GM04504 (cell line): ENCODE measurements around the gene EAF2.
"Not testable (repeated sequence)": the region's sequence is repeated elsewhere in the genome, so short reads cannot be mapped to it uniquely, and the experiment has no call there.

Experiments used
- DNase-seq: peaks from one replicate; pipeline ENCODE4 v3.0.0-alpha.2; 2012; ENCODE audit warnings: low read depth

Gene EAF2

DNA sequence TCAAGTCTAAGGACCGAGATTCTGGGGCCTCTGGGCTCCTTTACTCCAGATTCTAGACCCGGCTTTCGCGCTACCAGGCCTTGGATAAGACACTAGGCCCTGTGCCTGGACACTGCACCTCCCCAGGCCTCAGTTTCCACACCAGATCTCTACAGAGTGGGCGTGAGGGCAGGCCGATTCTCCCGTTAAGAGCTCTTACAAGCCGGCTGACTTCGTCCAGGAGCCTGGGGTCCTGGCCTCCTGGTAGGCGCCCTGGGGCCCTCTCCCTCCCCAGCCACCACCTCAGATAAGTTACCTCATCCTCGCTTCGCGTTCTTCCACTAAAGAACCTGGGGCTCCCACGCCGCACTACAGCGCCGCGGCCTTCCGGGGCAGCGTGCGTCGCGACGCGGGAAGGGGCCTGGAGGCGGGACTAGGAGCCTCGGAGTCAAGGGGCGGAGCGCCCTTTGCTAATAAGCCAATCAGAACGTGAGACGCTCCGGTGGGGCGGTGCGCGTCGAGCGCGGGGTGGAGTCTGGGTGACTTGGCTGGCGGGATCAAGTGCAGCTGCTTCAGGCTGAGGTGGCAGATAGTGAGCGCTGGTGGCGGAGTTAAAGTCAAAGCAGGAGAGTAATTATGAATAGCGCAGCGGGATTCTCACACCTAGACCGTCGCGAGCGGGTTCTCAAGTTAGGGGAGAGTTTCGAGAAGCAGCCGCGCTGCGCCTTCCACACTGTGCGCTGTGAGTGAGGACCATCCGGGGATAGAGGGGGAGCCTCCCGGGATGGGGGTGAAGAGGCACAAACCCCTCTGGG lies at the start of gene EAF2, which contains the start of gene IQCB1:
Gene EAF2 (plus strand): TSS at position 539 of the 794 bp plus-strand sequence. CDS start 77 bp downstream, at position 616.
Gene IQCB1 (minus strand): TSS at position 390 of the 794 bp plus-strand sequence. CDS start 6,100 bp downstream, outside the sequence.
- peak; percentile 86 for DNase-seq

DNA sequence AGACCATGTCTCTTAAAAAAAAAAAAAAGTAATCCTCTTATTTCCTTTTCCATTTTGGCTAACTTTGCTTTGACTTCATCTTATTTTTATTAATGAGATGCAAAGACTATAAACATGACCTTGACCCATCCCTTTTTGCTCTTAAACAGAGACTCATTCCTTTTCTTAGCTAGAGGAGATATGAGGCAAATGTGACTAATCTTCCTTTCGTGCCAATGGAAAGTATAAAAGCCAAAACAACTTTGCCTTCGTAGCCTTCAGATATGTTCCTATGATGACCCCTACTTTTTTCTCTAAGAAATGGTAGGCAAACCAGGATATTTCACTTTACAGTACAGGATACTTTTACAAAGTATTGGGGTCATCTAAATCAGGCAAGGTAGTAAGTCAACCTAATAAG lies 48.5 kb upstream of the EAF2 start:
- DNase-seq, result no peak

DNA sequence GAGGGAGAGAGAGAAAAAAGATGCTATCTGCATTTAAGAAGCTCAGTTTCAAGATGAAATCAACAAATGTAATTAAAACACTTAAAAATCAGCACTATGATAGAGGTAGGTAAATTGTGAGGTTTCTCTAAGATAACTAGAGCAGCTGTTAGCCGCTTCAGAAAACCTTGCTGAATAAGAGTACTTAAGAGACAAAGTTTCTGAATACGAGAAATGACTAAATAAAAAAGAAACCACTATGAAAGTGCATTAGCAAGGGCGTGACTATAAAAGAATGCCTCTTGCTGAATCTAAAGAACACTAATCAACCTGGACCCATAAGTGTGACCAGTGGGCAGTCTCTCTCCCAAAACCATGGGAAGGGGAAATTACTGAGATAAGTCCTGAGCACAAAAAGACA lies 41.9 kb upstream of the EAF2 start:
- no peak for DNase-seq

DNA sequence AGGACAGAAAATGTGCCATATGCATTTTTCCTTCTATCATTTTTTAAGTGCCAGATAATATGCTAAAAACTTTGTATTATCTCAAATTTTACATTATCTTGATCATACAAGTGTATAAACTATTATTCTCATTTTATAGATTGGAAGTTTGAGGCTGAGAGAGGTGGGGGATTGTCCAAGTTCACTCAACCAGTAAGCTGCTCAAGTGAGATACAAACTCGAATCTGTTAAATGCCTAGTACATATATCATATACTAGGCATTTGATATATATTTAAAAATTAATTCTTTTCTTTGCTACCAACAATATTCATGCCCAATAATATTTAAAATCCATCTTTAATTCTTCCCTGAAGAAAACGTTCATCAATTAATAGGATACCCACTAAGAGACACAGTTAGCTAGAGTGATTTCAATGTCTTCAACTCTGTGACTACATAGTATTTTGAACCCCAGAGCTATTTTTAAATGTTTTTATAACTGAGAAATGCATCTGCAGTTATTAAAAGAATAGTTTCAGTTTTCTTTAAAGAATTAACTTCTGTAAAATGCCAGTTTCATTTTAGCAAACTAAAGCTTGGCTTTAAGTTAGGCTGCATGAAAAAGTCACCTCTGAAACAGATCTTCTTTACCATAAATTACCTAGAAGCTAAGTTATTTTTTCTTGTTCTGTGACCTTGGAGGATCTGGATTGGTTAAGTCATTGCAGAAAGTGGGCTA lies 40.6 kb upstream of the EAF2 start:
- DNase-seq, result no peak

DNA sequence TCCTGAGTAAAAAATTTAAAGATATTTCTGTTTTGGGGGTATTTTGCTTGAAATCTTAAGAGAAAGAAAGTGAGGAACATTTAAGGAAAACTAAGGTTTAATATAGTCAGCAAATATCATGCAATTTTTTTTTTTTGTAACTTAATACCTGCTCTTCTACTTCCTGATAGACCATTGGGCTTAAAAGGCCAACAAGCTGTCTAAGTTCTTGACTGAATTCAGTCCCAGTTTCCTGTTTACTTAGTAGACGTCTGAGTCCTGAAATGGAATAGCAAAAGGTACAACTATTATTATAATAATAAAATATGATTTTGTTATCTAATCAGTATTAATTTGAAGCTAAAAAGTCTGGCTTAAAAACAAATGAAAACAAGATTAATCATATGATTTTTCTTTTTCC lies 38.0 kb upstream of the EAF2 start:
- no peak for DNase-seq

DNA sequence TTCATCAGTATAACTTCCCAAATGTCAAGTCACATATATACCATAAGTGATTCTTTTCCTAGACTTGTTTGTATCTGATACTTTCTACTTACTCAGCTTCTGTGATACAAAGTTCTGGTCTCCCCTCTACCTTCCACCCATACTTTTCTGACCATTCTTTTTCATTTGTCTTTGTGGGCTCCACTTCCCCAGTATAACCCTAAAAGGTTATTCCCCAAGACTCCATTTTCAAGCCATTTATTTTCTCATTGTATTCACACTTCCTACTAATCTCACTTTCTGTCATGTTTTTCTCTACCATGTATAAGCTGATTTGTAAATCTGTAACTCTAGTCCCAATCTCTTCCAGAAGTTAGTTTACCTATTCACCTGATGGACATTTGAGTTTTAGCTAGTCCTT lies 34.1 kb upstream of the EAF2 start:
- no peak for DNase-seq

DNA sequence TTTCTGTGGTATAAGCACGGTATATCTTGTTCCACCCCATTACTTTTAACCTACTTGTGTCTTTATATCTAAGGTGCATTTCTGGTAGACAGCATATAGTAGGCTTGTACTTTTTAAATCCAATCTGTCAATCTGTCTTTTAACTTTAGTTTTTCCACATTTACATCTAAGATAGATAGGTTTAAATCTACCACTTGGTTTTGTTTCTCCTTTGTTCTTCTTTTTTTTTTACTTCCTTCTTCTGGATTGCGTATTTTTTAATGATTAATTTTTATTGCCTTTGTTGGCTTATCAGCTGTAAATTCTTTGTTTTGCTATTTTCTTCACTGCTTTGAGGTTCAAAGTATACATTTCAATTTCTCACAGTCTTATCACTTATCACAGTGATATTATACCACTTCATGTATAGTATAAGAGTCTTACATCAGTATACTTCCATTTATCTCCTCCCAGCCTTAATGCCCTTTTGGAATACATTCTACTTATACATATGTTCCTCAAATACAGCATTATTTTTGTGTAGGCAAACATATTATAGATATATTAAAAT lies 31.2 kb upstream of the EAF2 start:
- no peak for DNase-seq

DNA sequence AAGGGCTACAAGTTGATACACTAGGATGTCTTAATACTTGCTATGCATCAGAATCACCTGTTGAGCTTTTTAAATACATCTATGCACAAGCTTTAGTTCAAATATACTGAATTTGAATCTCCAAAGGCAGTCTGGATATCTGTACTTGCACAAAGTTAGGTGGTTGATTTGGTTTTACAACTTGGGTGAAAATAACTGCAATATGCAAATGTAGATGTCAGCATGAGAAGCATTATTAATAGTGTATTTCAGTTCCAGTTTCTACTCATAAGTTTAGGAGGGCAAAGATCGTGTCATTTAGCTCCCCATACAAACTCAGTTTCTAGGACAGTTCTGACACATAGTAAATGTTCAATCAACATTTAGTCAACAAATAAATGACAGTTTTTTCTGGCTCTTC lies 25.8 kb upstream of the EAF2 start:
- no peak for DNase-seq

DNA sequence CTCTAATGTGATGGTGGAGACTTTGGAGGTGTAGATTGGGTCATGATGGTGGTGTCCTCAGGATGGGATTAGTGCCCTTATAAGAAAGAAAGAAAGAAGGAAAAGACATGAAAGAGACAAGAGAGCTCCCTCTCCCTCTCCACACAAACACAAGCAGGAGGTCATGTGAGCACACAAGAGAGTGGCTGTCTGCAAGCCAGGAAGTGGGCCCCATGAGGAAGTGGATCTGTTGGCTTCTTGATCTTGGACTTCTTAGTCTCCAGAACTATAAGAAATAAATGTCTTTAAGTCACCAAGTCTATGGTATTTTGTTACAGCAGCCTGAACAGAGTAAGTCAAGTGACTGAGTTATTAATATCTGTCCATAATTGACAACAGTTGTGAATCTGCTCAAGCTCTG lies 17.3 kb upstream of the EAF2 start:
- DNase-seq, result no peak

DNA sequence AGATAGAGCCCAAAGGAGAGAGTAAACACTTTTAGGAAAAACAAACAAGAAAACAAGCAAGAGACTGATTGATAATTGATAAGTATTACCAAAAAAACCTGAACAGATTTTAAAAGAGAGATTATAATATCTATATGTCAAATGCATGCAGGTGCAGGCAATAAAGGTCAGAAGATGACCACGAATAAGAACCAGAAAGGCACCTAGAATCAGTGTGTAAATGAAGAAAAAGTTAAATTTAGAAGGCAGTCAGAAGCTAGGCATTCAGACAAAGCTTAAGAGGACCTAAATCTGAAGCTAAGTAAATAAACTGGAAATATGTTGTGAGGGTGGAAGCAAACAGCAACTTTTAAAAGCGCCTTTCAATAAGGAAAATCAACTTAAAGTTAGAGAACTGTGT lies 16.4 kb upstream of the EAF2 start:
- no peak for DNase-seq

DNA sequence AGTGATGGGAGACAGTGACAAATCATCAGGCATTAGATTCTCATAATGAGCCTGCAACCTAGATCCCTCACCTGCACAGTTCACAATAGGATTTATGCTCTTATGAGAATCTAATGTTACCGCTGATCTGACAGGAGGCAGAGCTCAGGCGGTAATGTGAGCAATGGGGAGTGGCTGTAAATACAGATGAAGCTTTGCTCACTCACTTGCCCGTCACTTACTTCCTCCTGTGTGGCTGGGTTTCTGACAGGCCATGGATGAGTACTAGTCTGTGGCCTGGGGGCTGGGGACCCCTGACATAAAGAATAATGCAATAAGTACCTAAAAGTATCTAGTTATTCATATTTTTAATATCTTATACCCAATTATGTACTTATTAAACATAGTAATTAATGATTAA lies 15.8 kb upstream of the EAF2 start:
- DNase-seq, result no peak

DNA sequence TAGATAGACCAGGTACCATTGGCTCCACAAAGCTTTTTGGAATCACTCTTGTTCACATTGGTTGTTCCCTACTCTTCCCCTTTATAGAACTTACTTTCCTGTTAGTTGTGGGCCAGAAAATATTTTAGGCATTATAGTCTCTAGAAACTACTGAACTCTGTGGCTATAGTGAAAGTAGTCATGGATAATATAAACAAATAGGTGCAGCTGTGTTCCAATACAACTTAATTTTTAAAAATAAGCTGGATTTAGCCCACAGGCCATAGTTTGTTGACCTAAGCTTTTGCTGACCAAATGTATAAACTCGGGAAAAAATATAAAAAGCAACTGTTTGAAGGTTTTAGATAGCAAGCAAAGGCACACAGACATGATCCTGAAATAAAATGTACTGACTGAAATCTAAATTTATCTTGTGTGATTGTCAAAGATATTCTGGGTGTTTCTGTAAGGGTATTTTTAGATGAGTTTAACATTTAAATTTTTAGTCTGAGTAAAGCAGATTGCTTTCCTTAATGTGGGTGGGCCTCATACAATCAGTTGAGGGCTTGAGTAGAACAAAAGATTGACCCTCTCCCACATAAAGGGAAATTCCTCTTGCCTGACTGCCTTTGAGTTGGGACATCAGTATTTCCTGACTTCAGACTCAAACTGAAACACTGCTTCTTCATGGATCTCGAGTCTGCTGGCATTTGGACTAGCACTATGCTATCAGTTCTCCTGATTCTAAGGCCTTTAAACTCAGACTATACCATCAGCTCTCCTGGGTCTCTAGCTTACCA lies 13.4 kb upstream of the EAF2 start:
- no peak for DNase-seq

DNA sequence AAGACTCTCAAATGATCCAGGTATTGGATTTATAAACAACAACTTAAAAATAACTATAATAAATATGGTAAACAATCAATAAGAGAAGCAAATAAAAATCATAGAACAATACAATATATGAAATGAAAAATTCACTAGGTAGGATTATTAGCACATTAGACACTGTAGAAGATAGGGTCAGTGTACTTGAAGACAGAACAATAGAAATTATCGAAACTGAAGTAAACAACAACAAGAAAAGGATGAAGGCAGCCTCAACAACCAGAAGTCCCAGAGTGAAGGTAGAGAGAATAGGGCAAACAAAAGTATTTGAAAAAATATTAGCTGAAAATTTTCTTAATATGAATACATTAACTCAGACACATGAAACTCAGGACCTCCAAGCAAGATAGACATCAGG lies 12.0 kb upstream of the EAF2 start:
- no peak for DNase-seq

DNA sequence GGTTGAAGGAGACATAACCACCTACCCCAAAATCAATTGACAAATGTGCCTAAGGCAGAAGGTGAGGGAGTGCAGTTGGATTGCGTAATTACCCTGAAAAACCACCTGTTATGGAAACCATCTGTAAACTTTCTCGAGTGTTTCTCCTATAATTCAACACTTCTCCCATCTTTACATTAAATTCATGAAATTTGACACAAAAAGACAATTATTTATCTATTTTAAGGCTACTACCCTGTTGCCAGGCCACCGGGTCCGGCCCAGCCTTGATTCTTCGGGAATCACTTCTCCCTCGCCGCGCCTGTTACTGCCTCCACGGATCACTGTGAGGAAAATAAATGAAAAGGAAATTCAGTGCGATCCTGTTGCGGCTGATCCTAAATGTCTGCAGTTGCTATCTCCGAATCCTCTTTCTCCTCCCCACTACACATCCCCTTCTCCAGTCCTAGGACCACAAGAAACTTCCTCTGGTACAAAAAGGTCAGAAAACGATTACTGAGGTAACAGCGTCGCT lies 795 bp upstream of the EAF2 start:
- no peak for DNase-seq

DNA sequence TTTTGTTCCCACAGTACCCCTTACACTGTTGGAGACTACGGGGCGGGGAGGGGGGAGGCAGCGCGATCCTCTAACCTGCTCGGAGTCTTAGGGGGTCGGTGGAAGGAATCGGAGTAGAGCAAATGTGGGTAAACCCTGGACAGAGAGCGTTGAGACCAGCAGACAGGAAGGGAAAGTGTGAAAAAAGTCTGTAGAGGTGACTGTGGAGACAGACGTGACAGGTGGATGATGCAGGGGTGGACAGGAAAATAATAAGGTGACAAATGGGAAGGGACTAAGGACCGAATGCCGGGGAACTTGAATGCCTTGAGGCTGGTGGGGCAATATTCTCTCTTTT lies 424 bp downstream of the EAF2 start:
- DNase-seq, result no peak

DNA sequence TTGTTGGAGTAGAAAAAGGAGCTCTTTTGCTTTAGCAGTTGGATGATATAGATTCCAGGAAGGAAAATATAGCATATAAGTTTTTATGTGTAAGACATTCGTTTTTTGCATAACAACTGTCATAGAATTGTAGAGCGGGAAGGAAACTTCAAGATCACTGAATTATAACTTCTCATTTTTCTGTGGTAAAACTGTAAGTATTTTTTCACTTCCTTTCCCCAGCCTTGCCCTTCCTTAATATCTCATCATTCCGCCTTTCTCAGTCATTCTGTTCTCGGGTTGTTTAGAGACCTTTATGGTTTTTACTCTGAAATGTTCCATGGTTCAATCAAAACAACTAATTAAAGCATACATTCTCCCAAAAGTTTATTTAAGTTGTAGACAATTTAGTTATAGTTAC lies 1.1 kb downstream of the EAF2 start:
- no peak for DNase-seq

DNA sequence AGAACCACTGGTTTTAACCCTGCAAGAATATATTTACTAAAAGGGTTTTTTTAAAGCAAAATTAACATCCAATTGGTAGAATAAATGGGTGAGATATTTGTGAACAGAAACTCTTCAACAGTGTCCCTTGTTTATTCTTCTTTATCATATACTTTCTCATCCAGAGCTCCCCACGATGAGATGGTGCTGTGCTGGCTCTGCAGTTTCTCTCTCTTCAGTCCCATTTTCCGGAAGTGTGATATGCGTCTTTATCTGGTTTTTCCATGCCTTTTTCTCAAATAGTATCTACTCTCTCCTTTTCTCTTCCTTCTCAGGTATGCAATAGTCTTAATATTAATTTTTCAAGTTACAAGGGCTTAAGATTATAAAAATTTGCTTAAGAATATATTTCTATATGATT lies 1.5 kb downstream of the EAF2 start:
- no peak for DNase-seq

DNA sequence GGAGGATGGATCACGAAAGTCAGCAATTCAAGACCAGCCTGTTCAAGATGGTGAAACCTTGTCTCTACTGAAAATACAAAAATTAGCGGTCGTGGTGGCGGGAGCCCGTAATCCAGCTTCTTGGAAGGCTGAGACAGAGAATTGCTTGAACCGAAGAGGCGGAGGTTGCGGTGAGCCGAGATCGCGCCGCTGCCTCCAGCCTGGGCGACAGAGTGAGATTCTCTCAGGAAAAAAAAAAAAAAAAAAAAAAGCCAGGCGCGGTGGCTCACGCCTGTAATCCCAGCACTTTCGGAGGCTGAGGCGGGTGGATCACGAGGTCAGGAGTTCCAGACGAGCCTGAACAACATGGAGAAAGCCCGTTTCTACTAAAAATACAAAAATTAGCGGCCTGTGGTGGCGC lies 5.0 kb downstream of the EAF2 start:
- DNase-seq, result no peak

DNA sequence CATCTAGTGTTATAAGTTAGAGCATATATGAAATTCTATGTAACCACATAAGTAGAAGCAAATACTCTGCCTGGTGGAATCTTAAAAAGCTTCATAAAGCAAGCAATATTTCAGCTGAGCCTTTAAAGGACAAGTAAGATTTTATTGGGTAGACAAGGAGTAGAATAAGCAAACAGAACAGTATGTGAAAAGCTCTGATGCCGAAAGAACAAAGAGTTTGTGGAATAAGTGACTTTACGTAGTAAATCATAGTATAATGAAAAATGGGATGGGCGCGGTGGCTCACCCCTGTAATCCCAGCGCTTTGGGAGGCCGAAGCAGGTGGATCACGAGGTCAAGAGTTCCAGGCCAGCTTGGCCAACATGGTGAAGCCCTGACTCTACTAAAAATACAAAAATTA lies 9.9 kb downstream of the EAF2 start:
- no peak for DNase-seq

DNA sequence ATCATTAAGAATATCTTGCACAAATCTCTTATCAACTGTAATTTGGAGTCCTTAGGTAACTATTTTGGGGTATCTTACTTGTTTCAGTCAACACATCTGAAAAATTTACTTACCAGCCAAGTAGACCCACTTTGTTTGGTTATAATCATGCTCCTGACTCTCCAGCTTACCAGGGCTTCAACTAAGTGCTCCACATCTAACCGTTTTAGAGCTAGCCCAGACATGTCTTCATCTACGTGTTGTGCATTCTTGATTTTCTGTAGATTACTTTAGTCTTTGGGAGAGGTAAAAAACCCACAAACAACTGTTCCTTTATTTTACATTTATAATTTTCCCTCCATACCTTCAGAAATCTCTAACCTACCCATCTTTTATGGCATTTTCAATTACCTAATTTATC lies 17.2 kb downstream of the EAF2 start:
- no peak for DNase-seq

DNA sequence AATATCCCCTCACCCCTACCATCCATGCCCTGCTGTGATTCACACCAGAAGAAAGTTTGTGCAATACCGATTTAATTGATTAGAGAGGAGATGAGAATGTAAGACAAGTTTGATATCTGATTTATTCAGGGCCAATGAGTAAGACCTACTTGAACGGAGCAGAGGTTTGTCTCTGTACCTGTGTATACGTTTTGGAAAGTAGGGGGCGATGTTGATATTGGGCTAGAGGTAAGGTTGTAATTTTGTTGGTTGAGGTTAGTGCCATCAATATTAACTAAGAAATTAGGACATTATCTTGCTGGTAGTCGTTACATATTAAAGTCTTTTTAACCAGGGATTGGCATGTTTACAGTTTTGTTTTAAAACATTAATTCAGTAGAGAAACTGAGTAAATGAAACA lies 20.5 kb downstream of the EAF2 start:
- no peak for DNase-seq

DNA sequence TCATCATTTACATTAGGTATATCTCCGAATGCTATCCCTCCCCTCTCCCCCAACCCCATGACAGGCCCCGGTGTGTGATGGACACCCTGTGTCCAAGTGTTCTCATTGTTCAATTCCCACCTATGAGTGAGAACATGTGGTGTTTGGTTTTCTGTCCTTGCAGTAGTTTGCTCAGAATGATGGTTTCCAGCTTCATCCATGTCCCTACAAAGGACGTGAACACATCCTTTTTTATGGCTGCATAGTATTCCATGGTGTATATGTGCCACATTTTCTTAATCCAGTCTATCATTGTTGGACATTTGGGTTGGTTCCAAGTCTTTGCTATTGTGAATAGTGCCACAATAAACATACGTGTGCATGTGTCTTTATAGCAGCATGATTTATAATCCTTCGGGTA lies 22.8 kb downstream of the EAF2 start:
- not testable (repeated sequence) for DNase-seq
